Esophagus muscularis mucosa (tissue), 4 donors: ENCODE measurements around the gene SMIM43. TPM values are rescaled to one million over a fixed set of nuclear protein-coding genes. Genes with fewer than 3 reads are reported as not detected.
"Not testable (repeated sequence)": the region's sequence is repeated elsewhere in the genome, so short reads cannot be mapped to it uniquely, and the experiment has no call there.

ENCODE experiments used
- DNase-seq: peaks from one replicate; pipeline ENCODE4 v3.0.0-alpha.2; 2017; ENCODE audit errors: extremely low spot score
- H3K27ac ChIP-seq, 4 donors: fragments of 200-600 bp; sonication (generic); replicated peaks in 1 of 4; 1 replicate in 3 of 4; 2 replicates in 1 of 4; pipeline ENCODE4 v1.5.1; 2016 to 2019; ENCODE audit warnings: mild to moderate bottlenecking in 1 of 4
- H3K27me3 ChIP-seq, 4 donors: fragments of 200-600 bp; sonication (generic); one replicate each; pipeline versions ENCODE4 v1.5.1 to v1.6.0; 2016 to 2019
- H3K36me3 ChIP-seq, 4 donors: fragments of 200-600 bp; sonication (generic); one replicate each; pipeline ENCODE4 v1.5.1; 2016 to 2019
- H3K4me1 ChIP-seq, 4 donors: fragments of 200-600 bp; sonication (generic); one replicate each; pipeline ENCODE4 v1.5.1; 2016 to 2019
- H3K4me3 ChIP-seq, 4 donors: fragments of 200-600 bp; sonication (generic); 1 replicate in 2 of 4; 2 replicates in 2 of 4; pipeline ENCODE4 v1.5.1; 2016 to 2019; ENCODE audit warnings: mild to moderate bottlenecking in 4 of 4, moderate library complexity in 1 of 4
- H3K9me3 ChIP-seq, 4 donors: fragments of 200-600 bp; sonication (generic); 1 replicate in 3 of 4; 2 replicates in 1 of 4; pipeline ENCODE4 v1.5.1; 2016 to 2019
- CTCF ChIP-seq, 3 experiments: fragments of 200-600 bp in 2 of 3; fragments of 450-650 bp in 1 of 3; sonication (generic) in 2 of 3; IDR thresholded peaks; one replicate each; pipeline ENCODE4 v1.5.1; 2017 to 2019; ENCODE audit warnings: antibody characterized with exemption in 3 of 3, mild to moderate bottlenecking in 2 of 3, moderate library complexity in 1 of 3
- EP300 ChIP-seq: sonication (generic); formaldehyde crosslinking; IDR thresholded peaks from one replicate; pipeline ENCODE4 v1.6.1; 2017; ENCODE audit warnings: antibody characterized with exemption
- POLR2A ChIP-seq: fragments of 450-650 bp; IDR thresholded peaks from one replicate; pipeline ENCODE4 v1.6.1; 2017; ENCODE audit warnings: antibody characterized with exemption, moderate library complexity, mild to moderate bottlenecking, low read depth
- POLR2AphosphoS5 ChIP-seq, 2 donors: sonication (generic); formaldehyde crosslinking; IDR thresholded peaks; one replicate each; pipeline ENCODE4 v1.6.1; 2017; ENCODE audit warnings: antibody characterized with exemption in 2 of 2
- WGBS: methylation state at CpG from one replicate; pipeline ENCODE4 v1.1.5; 2018; 5-methylcytosine and 5-hydroxymethylcytosine counted together
- intact Hi-C: fragments of 100-400 bp; cut with DNase I; formaldehyde crosslinking; loops from one replicate; pipeline ENCODE4 v1.15.1; 2023
- total RNA-seq, 4 donors: library from RNA; depleted of rRNA; stranded (reverse); fragments of >200 nt; gene quantifications; one replicate each; pipeline versions ENCODE4 v1.1.0 to v1.2.1, GENCODE V29; 2016

Gene SMIM43
- total RNA-seq, 4 donors from 2014 or later: 0.46 to 1.2 (median 0.66) TPM

GRCh38 chr4:121764303-121764701 is 662 bp downstream of the SMIM43 start:
- DNase-seq: no peak
- H3K4me3 ChIP-seq: peak overlapping the region; percentile 42 to 54 (median 47)

GRCh38 chr4:121760205-121760604 is 4.8 kb downstream of the SMIM43 start:
- WGBS: 67% methylated on average over 3 of the region's 3 CpGs
- intact Hi-C loops: no loop called here

More at GRCh38 chr4:121764303-121764701, 662 bp downstream of the SMIM43 start:
- no peak overlapping the region for H3K27ac ChIP-seq
- TF ChIP-seq EP300 (no peak), CTCF (IDR thresholded peaks at IDR 0.05) (no peak), POLR2AphosphoS5 (IDR thresholded peaks at IDR 0.05) (no peak)
- H3K9me3 ChIP-seq: no peaks in the 10 kb centered on the region
- no peaks in the 10 kb centered on the region for H3K36me3 ChIP-seq
- intact Hi-C loops: no loop called here
- peaks cover 5 to 12% (median 10%) of the 10 kb centered on the region in 4 donors for H3K4me1 ChIP-seq
- WGBS: 31% methylated on average over 14 of the region's 14 CpGs
- peaks cover 0 to 51% (median 10%) of the 10 kb centered on the region in 4 donors for H3K27me3 ChIP-seq

GRCh38 chr4:121758925-121759568 is 5.9 kb downstream of the SMIM43 start:
- no peak overlapping the region for H3K27ac ChIP-seq
- no peak overlapping the region for H3K4me3 ChIP-seq
- peaks cover 0 to 22% (median under 1%) of the 10 kb centered on the region in 4 donors for H3K27me3 ChIP-seq
- H3K9me3 ChIP-seq: no peaks in the 10 kb centered on the region
- no peaks in the 10 kb centered on the region for H3K36me3 ChIP-seq
- 90% methylated on average over 2 of the region's 2 CpGs for WGBS
- TF ChIP-seq POLR2AphosphoS5 (IDR thresholded peaks at IDR 0.05) (no peak), EP300 (no peak), POLR2A (no peak), CTCF (IDR thresholded peaks at IDR 0.05) (no peak)
- H3K4me1 ChIP-seq: no peaks in the 10 kb centered on the region
- DNase-seq: no peak
- intact Hi-C loops: no loop called here

More at GRCh38 chr4:121760205-121760604, 4.8 kb downstream of the SMIM43 start:
- H3K4me3 ChIP-seq: no peak overlapping the region
- H3K27ac ChIP-seq: no peak overlapping the region
- no peaks in the 10 kb centered on the region for H3K36me3 ChIP-seq
- H3K4me1 ChIP-seq: peaks cover 5 to 10% (median 9%) of the 10 kb centered on the region in 4 donors
- peaks cover 0 to 34% (median 8%) of the 10 kb centered on the region in 4 donors for H3K27me3 ChIP-seq
- TF ChIP-seq POLR2A: no peak
- TF ChIP-seq CTCF (IDR thresholded peaks at IDR 0.05): no peak
- no peak for TF ChIP-seq EP300
- no peak for TF ChIP-seq POLR2AphosphoS5 (IDR thresholded peaks at IDR 0.05)
- no peak for DNase-seq
- no peaks in the 10 kb centered on the region for H3K9me3 ChIP-seq

GRCh38 chr4:121752142-121752541 is 12.8 kb downstream of the SMIM43 start:
- H3K36me3 ChIP-seq, H3K27me3 ChIP-seq, DNase-seq, H3K9me3 ChIP-seq, H3K4me3 ChIP-seq, intact Hi-C loops, H3K4me1 ChIP-seq, H3K27ac ChIP-seq: not testable (repeated sequence)
- 68% methylated on average over 1 of the region's 1 CpG for WGBS

GRCh38 chr4:121749225-121749624 is 15.7 kb downstream of the SMIM43 start:
- DNase-seq: no peak
- no peaks in the 10 kb centered on the region for H3K36me3 ChIP-seq
- intact Hi-C loops: no loop called here
- H3K27me3 ChIP-seq: no peaks in the 10 kb centered on the region
- H3K9me3 ChIP-seq: no peaks in the 10 kb centered on the region
- H3K27ac ChIP-seq: no peak overlapping the region
- WGBS: 51% methylated on average over 4 of the region's 4 CpGs
- H3K4me3 ChIP-seq: no peak overlapping the region
- no peaks in the 10 kb centered on the region for H3K4me1 ChIP-seq
- no peak for TF ChIP-seq POLR2AphosphoS5 (IDR thresholded peaks at IDR 0.05)
- TF ChIP-seq EP300: no peak
- TF ChIP-seq POLR2A: no peak
- no peak for TF ChIP-seq CTCF (IDR thresholded peaks at IDR 0.05)
